Measurements from ENCODE around the gene NBPF8. TPM values are rescaled to one million over a fixed set of nuclear protein-coding genes. Genes with fewer than 3 reads are reported as not detected.
"Not testable (repeated sequence)": the region's sequence is repeated elsewhere in the genome, so short reads cannot be mapped to it uniquely, and the experiment has no call there.

Gene NBPF8
- total RNA-seq (ENCODE audit: unreplicated experiment) = 2.6 TPM
- long read RNA-seq = 0 reads

DNA sequence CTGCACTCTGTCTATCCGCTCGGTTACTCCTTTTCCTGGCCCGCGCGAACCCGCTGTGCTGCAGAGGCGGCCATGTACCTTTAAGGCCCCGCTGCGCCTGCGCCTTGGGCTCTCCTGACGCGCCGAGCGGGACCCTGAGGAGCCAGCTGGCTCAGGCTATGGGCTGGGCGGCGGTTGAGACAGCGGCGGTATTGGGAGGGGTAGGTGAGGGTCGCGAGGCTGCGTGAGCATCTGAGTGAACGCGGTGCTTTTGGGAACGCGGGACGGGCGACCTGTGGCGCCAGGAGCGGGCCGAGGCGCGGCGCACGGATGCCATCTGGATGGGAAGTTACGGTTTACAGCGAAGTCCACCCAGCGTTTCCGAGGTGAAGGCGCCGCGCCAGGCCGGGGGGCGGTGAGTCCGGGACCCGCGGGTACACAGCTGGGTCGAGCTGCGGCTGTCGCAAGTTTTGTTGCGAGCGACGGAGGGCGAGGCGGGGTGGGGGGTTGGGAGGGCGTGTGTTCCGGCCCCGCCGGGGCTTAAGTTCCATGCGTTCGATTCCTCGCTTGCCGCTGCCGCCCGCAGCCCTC is at the start of gene NBPF8:
Gene NBPF8, plus strand, starts transcription at position 125 of the 570 bp plus-strand sequence. CDS start 21,488 bp downstream, outside the sequence.
- not testable (repeated sequence) for H3K27me3 Mint-ChIP-seq (ENCODE audit: unreplicated experiment); H3K4me1 Mint-ChIP-seq (ENCODE audit: low read depth, unreplicated experiment); H3K36me3 Mint-ChIP-seq (ENCODE audit: unreplicated experiment); H3K27ac Mint-ChIP-seq (ENCODE audit: unreplicated experiment); H3K9me3 Mint-ChIP-seq (ENCODE audit: unreplicated experiment)
- DNase-seq = peak; percentile 73
- H3K4me3 Mint-ChIP-seq (ENCODE audit: unreplicated experiment) = peak within 1 kb of the TSS; percentile 95

DNA sequence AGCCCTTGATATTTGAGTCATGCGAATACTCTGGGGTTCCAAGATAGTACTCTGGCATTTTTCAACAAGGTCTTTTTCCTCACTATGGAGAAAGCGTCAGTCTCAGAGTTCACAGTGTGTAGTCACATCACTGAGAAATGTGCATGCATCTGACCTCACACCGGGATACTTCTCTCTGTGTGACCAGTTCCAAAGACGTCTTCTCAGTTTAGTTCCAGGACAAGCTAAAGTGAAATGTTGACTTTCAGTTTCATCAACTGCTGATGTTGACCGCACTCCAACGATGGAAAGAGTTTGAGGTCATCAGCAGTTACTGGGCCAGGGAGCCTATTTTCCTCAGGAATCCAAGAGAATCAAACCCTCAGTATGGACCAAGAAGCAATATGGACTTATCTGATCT is 47.1 kb upstream of the NBPF8 start:
- H3K4me1 Mint-ChIP-seq (ENCODE audit: low read depth, unreplicated experiment); H3K4me3 Mint-ChIP-seq (ENCODE audit: unreplicated experiment); H3K9me3 Mint-ChIP-seq (ENCODE audit: unreplicated experiment); H3K36me3 Mint-ChIP-seq (ENCODE audit: unreplicated experiment); H3K27me3 Mint-ChIP-seq (ENCODE audit: unreplicated experiment); H3K27ac Mint-ChIP-seq (ENCODE audit: unreplicated experiment); DNase-seq: not testable (repeated sequence)

GRCh38 chr1:120386651-120387050 is 28.2 kb upstream of the NBPF8 start:
- not testable (repeated sequence) for DNase-seq; H3K36me3 Mint-ChIP-seq (ENCODE audit: unreplicated experiment); H3K4me1 Mint-ChIP-seq (ENCODE audit: low read depth, unreplicated experiment); H3K9me3 Mint-ChIP-seq (ENCODE audit: unreplicated experiment); H3K4me3 Mint-ChIP-seq (ENCODE audit: unreplicated experiment); H3K27ac Mint-ChIP-seq (ENCODE audit: unreplicated experiment); H3K27me3 Mint-ChIP-seq (ENCODE audit: unreplicated experiment)

- H3K4me1 Mint-ChIP-seq (ENCODE audit: low read depth, unreplicated experiment); DNase-seq; H3K36me3 Mint-ChIP-seq (ENCODE audit: unreplicated experiment); H3K27ac Mint-ChIP-seq (ENCODE audit: unreplicated experiment); H3K9me3 Mint-ChIP-seq (ENCODE audit: unreplicated experiment); H3K4me3 Mint-ChIP-seq (ENCODE audit: unreplicated experiment); H3K27me3 Mint-ChIP-seq (ENCODE audit: unreplicated experiment): not testable (repeated sequence)
These were observed 26.2 kb upstream of the NBPF8 start for GRCh38 chr1:120388597-120389126.

- H3K36me3 Mint-ChIP-seq (ENCODE audit: unreplicated experiment); H3K4me1 Mint-ChIP-seq (ENCODE audit: low read depth, unreplicated experiment); H3K4me3 Mint-ChIP-seq (ENCODE audit: unreplicated experiment); H3K27ac Mint-ChIP-seq (ENCODE audit: unreplicated experiment); H3K9me3 Mint-ChIP-seq (ENCODE audit: unreplicated experiment); H3K27me3 Mint-ChIP-seq (ENCODE audit: unreplicated experiment); DNase-seq: not testable (repeated sequence)
These were observed 23.5 kb upstream of the NBPF8 start for GRCh38 chr1:120391365-120391764.

DNA sequence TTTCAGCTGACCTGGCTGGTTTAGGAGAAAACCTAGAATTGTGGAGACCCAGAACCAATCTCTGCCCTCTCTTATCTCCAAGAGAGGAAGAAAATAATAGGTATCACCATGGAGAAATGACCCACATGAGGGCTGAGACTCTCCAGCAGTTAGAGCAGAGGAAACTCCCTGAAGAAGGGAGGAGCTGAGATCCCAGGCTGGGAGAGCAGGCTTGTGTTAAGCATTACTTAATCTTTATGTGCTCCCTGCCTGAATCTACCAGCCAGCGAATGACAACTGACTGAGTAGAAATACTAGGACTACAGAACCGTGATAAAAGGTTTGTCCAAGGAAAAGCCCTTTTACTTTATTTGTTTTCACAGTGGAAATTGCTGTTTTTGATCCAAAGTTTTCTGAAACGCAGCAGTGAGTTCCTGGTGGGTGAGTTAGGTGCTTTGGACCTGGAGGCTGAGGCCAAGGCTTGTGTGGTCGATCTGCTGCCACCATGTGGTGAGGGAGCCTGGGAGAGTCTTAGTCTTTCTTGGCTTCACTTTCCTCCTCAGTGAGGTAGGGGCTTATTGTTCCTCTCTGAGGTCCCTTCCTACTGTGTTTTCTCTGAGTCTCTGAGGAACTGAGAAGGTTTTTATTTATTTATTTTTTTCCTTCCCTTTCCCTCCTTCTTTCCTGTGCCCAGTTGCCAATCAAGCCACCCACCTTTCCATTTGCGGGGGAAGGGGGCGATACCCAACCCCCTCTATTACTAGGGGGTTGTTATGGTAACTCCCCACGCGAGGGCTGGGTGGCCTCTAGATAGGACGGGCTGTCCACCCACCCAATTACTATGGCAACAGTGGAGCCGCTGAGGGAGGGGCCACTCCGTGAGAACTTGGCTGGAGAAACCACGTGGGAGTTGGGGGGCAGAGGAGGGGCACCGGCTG is 21.3 kb upstream of the NBPF8 start:
- not testable (repeated sequence) for H3K27me3 Mint-ChIP-seq (ENCODE audit: unreplicated experiment); DNase-seq; H3K9me3 Mint-ChIP-seq (ENCODE audit: unreplicated experiment); H3K4me1 Mint-ChIP-seq (ENCODE audit: low read depth, unreplicated experiment); H3K27ac Mint-ChIP-seq (ENCODE audit: unreplicated experiment); H3K36me3 Mint-ChIP-seq (ENCODE audit: unreplicated experiment); H3K4me3 Mint-ChIP-seq (ENCODE audit: unreplicated experiment)

- H3K4me3 Mint-ChIP-seq (ENCODE audit: unreplicated experiment); DNase-seq; H3K4me1 Mint-ChIP-seq (ENCODE audit: low read depth, unreplicated experiment); H3K27ac Mint-ChIP-seq (ENCODE audit: unreplicated experiment); H3K27me3 Mint-ChIP-seq (ENCODE audit: unreplicated experiment); H3K9me3 Mint-ChIP-seq (ENCODE audit: unreplicated experiment); H3K36me3 Mint-ChIP-seq (ENCODE audit: unreplicated experiment): not testable (repeated sequence)
These were observed 9.5 kb upstream of the NBPF8 start for GRCh38 chr1:120405348-120405747.

DNA sequence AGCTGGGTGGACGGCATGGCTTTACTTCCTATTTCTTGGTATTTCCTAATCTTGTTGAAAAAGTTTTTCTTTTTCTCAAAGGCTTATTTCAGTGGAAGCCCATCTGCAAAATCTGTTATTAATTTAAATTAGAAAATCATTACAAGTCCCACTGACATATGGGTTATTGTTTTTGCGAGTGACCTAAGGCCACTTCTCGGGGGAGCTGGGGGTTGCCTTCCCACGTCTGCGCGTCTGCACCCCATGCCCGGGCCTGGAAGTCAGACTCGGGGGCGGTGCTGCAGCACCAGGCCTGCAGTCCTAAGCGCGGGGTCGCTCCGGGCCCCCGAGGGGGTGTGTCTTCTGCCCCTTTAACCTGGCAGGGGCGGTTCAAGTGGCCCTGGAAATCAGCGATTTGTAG is 384 bp upstream of the NBPF8 start:
- H3K27ac Mint-ChIP-seq (ENCODE audit: unreplicated experiment); H3K27me3 Mint-ChIP-seq (ENCODE audit: unreplicated experiment); DNase-seq: not testable (repeated sequence)

GRCh38 chr1:120415492-120415961 is 692 bp downstream of the NBPF8 start:
- not testable (repeated sequence) for H3K4me1 Mint-ChIP-seq (ENCODE audit: low read depth, unreplicated experiment); H3K9me3 Mint-ChIP-seq (ENCODE audit: unreplicated experiment); H3K36me3 Mint-ChIP-seq (ENCODE audit: unreplicated experiment); H3K27me3 Mint-ChIP-seq (ENCODE audit: unreplicated experiment); DNase-seq; H3K27ac Mint-ChIP-seq (ENCODE audit: unreplicated experiment)
- peak overlapping the region; percentile 95 for H3K4me3 Mint-ChIP-seq (ENCODE audit: unreplicated experiment)

More for the DNA sequence above, 384 bp upstream of the NBPF8 start:
- not testable (repeated sequence) for H3K36me3 Mint-ChIP-seq (ENCODE audit: unreplicated experiment); H3K4me3 Mint-ChIP-seq (ENCODE audit: unreplicated experiment); H3K4me1 Mint-ChIP-seq (ENCODE audit: low read depth, unreplicated experiment); H3K9me3 Mint-ChIP-seq (ENCODE audit: unreplicated experiment)

GRCh38 chr1:120425063-120425462 is 10.2 kb downstream of the NBPF8 start:
- H3K4me3 Mint-ChIP-seq (ENCODE audit: unreplicated experiment); DNase-seq; H3K27ac Mint-ChIP-seq (ENCODE audit: unreplicated experiment); H3K9me3 Mint-ChIP-seq (ENCODE audit: unreplicated experiment); H3K27me3 Mint-ChIP-seq (ENCODE audit: unreplicated experiment); H3K4me1 Mint-ChIP-seq (ENCODE audit: low read depth, unreplicated experiment); H3K36me3 Mint-ChIP-seq (ENCODE audit: unreplicated experiment): not testable (repeated sequence)

- H3K9me3 Mint-ChIP-seq (ENCODE audit: unreplicated experiment); H3K36me3 Mint-ChIP-seq (ENCODE audit: unreplicated experiment); H3K27me3 Mint-ChIP-seq (ENCODE audit: unreplicated experiment); DNase-seq; H3K4me3 Mint-ChIP-seq (ENCODE audit: unreplicated experiment); H3K27ac Mint-ChIP-seq (ENCODE audit: unreplicated experiment); H3K4me1 Mint-ChIP-seq (ENCODE audit: low read depth, unreplicated experiment): not testable (repeated sequence)
These were observed 16.8 kb downstream of the NBPF8 start for GRCh38 chr1:120431626-120432025.

GRCh38 chr1:120433831-120434230 is 19.0 kb downstream of the NBPF8 start:
- not testable (repeated sequence) for H3K27me3 Mint-ChIP-seq (ENCODE audit: unreplicated experiment)

More at GRCh38 chr1:120433831-120434230, 19.0 kb downstream of the NBPF8 start:
- not testable (repeated sequence) for H3K4me1 Mint-ChIP-seq (ENCODE audit: low read depth, unreplicated experiment); H3K36me3 Mint-ChIP-seq (ENCODE audit: unreplicated experiment); H3K27ac Mint-ChIP-seq (ENCODE audit: unreplicated experiment); H3K4me3 Mint-ChIP-seq (ENCODE audit: unreplicated experiment); DNase-seq; H3K9me3 Mint-ChIP-seq (ENCODE audit: unreplicated experiment)

Measured in glutamatergic neuron (in vitro differentiated cells).